NCI-H1417 (cell line): ENCODE results near the gene RNF187.
"Not testable (repeated sequence)": the region's sequence is repeated elsewhere in the genome, so short reads cannot be mapped to it uniquely, and the experiment has no call there.

ENCODE experiments used
- DNase-seq, 3 experiments: peaks; one replicate each; lab custom pipeline; 2025; lab: John Stamatoyannopoulos, UW

RNF187 gene

DNA sequence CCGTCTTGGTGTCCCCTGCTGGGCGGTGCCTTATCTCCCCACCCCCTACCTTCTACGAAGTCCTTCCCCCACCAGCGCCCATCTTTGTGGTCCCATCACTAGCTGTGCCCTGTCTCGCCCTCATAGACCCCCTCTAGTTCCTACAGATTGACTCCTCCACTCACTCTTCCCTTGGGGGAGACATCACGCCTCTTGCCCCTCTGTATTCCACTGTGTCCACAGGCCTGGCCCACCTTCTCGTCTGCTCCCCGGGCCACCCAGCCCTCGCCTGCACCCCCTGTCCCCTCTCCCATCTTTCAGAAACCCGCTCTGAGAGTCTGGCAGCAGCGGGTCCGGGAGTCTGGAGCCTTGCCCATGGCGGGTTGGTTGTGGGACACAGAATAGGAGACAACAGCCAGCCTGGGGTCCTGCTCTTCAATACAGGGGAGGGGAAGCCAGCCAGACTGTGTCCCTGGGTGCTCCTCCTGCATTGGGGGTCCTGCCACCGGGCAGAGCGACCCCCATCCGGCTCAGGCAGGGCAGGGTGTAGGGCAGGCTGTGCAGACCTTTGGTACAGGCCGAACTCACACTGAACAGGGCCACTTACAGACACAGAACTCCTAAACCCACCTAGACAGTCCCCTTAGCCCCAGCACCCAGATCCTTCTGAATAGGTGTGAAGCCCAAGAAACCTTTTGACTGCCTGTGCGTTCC is 1.1 kb downstream of the RNF187 start:
- no peak for DNase-seq

DNA sequence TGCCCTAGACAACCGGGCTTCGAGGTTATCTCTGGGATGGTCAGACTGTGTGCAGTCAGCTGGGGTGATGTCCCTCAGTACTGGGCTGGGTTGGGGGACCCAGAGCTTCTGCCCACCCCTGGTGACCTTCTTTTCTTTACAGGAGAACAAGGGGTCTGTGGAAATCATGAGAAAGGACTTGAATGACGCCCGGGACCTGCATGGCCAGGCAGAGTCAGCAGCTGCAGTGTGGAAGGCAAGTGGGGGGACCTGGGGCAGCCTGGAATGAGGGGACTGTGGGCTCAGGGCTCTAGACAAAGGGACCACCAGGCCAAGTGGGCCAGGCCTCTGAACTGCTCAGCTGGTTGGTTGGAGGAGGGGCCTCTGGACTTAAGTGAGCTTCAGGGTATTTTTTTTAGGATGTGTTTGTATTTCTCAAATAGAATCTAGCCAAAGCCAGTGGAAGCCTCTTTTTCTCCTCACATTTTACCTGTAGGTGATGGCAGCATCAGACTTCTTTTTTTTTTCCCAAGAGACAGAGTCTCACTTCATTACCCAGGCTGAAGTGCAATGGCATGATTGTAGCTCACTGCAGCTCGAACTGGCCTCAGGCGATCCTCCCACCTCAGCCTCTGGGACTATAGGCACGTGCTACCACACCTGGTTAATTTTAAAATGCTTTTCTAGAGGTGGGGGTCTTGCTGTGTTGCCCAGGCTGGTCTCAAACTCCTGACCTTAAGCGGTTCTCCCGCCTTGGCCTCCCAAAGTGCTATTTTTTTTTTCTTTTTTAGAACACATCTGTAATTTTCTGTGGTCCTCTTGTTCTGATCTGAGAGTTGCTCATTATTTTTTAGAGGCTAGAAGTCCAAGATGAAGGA is 1.9 kb downstream of the RNF187 start:
- DNase-seq, result no peak

DNA sequence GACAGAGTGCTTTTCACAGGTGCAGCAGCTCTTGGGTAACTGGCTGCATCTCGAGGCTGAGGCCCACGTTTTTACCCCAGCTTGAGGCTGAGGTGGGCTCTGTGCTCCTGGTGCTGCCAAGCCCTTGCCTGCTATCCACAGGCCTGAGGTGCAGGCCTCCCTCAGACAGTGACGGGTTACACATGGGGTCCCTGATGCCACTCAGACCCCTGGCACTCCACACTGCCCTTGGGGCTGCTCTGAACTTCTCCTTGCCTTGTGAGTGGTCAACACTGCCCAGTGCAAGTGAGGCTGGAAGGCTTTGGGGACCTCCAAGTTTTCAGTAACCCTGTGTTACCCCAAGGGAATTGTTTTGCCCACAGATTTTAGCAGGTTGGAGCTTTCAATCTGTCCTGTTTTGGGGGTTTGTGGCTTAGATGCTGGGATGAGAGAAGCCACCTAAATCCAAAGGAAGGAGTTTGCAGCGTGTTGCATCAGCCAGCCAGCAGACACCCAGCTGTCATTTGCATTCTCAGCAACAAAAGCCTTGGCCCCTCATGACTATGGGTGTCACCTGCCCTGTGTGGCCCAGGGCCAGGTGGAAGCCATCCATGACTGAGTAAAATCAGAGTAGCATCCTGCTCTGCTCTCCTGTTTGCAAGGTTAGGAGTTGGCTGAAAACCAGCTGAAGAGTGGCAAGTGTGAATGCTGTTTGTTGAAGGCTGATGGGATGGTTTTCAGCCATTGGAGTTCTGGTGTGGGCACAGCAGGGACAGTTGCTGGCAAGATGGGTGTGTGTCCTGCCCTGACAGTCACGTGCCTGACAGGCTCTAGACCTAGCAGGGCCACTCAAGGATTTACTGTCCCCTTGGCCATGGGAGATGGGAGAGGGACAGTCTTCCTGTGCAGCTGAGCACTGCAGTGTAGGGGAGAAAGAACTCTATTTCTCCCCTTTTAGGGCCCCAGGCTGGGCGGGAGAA is 3.2 kb downstream of the RNF187 start:
- DNase-seq, result peak; percentile 37 to 59 (median 53)

DNA sequence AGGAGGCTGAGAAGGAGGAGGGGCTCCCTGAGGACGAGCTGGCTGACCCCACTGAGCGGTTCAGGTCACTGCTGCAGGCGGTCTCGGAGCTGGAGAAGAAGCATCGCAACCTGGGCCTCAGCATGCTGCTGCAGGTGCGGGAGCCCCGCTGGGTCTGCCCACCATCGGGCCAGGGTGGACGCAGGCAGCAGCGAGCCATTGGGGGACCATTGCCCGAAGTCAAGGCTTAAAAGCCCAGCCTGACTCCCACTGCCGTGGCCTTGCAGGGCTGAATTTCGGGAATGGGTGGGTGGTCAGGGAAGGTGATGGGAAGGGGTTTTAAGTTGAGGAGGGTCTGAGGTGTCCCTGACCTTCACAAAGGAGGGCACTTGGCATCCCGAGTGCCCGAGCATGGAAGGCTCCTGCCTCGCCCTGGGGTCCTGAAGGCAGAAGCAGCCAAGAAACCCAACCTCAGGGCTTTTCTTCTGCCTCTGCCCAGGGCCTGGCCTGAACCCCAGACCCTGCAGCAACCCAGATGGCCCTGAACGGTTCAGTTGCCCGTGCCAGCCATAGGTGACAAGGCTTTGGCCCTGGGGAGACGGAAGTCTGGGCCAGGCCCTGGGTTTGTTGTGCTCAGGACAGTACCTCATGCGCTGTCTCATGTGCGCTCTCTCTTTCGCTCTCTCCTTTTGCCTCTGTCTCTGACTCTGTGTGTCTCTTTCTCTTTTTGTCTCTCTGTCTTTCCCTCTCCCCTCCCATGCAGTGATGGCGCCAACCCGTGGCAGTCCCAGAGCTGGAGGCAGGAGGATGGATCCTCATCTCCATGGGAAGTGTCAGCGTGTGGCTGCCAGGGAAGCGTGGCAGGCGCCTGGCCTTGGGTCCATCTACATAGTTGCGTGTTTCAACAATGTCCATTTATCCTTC is 6.2 kb downstream of the RNF187 start:
- DNase-seq, result no peak

DNA sequence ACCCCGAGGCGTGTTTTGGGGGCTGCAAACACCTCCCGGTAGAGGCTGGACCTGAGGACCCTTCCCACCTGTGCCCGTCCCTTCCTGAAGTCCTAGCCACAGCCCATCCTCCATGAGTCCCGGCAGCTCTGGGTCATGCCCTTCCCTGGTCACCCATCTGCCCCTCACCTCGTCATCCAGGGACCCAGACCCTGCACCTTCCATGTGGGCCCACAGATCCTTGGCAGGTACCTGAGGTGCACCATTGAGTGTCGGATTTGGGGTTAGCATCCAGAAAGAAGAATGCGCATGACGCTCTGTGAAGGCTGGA is 6.8 kb downstream of the RNF187 start:
- DNase-seq, result no peak

DNA sequence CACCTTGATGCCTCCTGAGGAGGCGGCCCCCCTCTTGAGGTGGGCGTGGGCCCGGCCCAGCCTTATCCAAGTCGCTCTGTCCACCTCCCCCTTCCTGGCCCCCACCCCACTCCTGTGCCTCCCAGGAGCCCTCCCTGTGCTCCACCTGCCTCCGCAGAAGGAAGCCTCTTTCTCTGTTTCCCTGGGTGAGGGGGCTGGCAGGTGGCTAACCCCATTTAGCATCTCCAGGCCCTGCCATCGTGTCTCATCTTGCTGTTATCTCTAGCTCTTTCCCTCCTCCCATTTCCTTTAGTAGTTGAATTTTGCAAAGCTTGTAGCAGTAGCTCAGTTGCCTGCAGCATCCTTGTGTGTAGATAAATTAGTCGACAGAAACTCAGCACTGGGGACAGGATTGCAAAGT is 7.2 kb downstream of the RNF187 start:
- no peak for DNase-seq

DNA sequence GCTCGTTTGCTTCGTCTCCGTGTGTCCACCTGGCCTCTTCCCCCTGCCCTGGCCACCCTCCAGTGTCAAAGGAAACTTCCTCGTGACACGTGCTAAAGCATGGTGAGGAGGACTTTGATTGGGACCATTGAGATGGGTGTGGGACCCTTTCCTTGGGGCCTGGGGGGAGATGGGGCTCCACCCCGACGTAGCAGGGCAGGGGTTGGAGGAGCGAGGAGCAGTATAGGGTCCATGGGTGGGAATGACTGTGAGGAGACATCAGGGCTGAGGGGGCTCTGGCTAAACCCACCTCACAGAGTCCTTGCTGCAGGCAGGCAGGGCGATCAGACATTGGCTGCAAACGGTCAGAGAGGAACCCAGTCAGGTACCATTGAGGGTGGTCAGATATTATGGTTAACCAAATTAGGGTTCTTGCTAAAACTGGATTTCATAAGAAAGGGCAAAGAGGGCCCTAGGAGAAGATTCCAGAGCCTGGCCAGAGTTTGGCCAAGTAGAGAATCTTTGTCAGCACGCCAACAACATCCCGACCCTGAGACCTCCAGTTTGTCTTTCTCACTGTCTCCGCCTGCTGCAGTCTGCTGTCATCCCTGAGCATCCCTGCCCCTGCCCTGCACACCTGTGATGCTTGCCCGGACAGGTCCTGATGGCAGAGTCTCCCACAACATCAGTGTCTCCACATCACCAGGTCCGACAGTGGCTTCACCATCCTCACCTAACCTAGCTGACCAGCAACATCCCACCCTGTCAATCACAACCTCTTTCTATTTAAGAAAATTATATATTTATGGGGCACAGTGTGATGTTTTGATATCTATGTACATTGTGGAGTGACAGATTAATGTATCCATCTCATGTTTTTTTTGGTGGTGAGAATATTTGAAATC is 8.0 kb downstream of the RNF187 start:
- DNase-seq, result no peak

DNA sequence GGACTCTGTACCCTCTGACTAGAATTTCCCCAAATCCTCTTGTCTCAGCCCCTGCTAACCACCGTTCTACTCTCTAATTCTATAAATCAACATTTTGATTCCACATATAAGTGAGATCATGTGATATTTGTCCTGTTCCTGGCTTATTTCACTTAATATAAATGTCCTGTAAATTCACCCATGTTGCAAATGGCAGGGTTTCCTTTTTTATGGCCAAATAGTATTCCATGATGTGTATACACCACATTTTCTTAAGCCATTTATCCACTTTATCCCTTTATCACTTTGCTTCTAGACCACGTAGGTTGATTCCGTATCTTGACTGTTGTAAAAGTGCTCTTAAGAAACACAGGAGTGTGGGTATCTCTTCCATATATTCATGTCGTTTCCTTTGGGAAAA is 8.9 kb downstream of the RNF187 start:
- DNase-seq, result no peak

DNA sequence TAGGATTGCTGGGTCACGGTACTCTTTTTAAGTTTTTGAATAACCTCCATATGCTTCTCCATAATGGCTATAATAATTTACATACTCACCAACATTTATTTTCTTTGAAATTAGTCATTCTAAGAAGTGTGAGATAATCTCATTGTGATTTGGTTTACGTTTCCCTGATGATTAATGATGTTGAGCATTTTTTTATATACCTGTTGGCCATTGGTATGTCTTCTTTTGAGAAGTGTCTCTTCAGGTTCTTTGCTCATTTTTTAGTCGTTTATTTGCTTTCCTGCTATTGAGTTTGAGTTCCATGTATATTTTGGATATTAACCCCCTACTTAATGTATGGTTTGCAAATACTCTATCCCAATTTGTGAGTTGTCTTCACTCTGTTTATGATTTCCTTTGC is 9.3 kb downstream of the RNF187 start:
- no peak for DNase-seq

DNA sequence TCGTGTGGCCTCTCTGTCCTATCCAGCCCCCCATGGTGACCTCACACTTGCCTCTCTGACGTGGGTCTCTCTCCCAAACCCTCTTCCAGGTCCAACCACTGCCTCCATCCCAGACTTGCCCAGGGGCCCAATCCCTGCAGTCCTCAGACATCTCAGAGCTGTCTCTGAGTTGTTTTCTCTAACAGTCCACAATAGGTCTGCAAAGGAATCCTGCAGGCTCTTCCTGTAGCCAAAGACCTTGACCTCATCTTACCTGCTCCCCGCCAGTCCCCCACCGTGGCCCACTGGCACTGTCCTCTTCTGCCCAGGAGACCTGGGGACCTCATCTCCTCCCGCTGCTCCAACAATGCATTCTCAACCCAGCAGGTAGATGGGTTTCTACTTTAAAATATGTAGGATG is 10.0 kb downstream of the RNF187 start:
- no peak for DNase-seq

DNA sequence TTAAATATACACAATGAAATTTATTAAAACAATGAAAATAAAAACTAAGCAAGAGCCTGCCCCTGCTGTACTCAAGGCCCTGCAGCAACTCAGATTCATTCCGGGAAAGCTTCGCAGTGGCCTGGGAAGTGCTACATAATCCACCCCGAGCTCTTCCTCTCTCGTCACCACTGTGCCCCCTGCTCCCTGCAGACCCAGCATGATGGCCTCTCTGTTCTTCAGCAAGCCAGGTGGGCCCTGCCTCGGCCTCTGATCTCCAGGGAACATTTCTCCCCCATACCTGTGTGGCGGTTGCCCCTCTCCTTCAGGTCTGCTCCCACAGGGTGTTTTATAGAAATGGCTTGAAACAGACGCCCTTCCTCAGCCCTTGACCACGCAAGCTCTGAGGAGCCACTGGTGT is 10.6 kb downstream of the RNF187 start:
- DNase-seq, result no peak

DNA sequence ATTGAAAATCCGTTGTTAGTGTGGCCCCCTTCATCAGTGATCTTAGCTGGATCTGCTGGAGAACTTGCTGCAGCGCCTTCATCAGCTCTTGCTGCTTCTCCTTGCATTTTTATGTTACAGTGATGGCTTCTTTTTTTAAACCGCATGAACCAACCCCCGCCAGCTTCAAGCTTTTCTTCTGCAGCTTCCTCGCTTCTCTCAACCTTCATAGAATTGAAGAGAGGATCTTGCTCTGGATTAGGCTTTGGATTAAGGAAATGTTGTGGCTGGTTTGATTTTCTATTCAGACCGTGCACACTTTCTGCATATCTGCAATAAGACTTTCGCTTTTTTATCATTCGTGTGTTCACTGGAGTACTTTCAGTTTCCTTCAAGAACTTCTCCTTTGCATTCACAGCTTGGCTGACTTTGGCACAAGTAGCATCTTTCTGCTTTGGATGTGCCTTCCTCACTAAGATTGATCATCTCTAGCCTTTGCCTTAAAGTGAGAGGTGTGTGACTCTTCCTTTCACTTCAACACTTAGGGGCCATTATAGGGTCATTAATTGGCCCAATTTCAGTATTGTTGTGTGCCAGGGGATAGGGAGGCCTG is 13.1 kb downstream of the RNF187 start:
- no peak for DNase-seq

DNA sequence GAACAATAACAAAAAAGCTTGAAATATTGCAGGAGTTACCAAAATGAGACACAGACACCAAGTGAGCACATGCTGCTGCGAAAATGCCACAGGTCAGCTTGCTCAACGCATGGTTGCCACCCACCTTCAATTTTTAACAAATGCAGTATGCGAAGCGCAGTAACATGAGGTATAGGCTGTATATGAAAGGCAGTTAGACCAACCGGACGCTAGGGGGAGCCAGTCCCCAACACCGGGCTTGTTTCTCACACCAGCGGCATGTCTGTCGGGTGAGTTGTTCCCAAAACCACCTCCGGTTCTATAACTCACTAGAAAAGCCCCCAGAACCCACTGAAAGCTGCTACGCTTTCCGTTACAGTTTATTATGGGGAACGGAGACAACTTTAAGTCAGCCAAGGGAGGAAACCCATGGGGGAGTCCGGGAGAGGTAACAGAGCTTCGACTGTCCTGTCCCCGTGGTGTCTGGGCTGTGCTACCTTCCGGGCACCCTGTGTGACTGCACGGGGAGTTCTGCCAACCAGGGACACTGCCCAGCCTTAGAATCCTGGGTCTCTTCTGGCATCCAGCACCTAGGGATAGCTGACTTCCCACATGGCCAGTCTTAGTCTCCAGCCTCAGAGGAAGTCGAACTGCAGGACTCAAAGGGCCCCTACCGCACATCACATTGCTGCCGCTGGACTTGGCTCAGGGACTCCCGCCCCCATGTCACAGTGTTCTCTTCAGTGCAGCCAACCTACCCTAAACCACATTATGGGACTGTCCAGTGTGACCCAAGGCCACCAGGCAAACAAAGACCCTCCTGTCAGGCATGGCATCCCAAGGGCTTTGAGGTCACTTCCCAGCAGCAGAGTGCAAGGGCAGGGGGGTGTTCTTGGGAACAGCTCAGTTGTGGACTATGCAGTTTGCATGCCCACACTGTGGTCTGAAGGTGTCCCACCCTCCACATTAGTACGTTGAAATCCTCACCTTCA is 14.0 kb downstream of the RNF187 start:
- DNase-seq, result peak; percentile 53 to 80 (median 65)

DNA sequence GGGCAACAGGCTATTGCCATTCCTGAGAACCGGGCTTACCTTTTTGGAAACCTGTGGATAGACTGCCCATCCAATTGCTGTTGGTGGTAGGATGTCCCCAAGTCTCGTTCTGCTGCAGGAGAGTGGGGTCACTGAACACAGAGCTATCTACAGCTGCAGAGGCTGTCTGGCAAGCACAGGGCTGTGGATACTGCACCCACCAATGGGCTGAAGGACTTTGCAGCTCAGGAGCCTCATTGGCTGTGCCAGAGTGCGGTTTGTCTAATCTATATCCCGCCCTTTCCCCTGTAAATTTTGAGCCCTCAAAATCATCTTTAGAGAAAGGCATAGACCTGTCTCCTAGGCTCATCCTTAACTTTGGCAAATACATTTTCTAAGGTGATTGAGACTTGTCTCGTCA is 15.3 kb downstream of the RNF187 start:
- no peak for DNase-seq

DNA sequence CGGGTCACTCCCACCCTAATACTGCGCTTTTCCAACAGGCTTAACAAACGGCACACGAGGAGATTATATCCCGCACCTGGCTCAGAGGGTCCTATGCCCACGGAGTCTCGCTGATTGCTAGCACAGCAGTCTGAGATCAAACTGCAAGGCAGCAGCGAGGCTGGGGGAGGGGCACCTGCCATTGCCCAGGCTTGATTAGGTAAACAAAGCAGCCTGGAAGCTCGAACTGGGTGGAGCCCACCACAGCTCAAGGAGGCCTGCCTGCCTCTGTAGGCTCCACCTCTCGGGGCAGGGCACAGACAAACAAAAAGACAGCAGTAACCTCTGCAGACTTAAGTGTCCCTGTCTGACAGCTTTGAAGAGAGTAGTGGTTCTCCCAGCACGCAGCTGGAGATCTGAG is 18.8 kb downstream of the RNF187 start:
- not testable (repeated sequence) for DNase-seq

DNA sequence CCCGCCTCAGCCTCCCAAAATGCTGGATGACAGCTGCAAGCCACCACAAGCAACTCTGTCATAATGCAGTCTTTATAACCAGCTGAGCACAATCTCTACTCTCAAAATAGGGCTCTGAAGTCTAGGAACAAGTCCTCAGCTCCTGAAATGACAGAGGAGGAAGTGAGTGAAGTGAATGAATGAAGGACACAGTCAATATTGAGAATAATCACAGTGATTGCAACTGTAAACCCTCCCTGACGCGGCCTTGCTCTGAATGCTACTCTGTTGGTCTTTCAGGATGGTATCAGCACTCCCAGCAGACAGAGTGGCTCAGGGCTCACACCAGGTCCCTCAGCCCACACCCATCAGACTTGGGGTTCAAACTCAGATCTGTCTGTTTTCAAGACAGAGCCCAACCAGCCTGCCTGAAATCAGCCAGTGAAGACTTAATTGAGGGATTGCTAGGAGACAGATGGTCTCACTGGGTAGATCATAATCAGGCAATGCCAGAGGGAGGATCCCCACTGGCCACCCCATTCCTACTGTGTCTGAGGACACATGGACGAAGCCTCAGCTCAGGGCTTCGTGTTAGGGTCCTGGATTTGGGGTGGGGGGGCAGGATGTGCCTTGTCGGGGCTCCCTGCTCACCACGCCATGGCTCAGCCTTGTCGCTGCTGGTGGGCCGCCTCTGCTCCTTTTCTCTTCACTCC is 20.9 kb downstream of the RNF187 start:
- DNase-seq, result no peak

DNA sequence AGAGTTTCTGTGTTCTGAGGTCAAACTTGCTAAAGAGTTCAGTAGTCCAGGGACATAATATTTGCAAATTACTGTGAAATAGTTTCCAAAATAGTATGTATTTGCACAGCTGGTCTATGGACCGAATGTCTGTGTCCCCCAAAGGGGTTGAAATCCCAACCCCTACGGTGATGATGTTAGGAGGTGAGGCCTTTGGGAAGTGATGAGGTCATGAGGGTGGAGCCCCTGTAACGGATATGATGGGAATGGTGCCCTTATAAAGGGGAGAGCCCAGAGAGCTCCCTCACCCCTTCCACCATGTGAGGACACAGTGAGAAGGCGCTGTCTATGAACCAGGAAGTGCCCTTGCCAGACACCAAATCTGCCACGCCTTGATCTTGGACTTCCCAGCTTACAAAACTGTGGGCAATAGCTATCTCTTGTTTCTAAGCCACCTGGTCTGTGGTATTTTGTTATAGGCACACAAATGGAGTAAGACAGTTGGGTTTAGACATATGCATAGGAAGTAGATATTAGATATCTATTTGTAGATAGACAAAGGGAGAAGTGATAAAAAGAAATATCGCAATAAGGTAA is 21.7 kb downstream of the RNF187 start:
- DNase-seq, result no peak
